HG02588 (cell line): ENCODE measurements around the gene SRXN1.

Experiments
- ATAC-seq: cut with Tn5 transposase; IDR thresholded peaks from one replicate; pipeline ENCODE4 v1.9.1; 2021; ENCODE audit warnings: mild to moderate bottlenecking, moderate library complexity; ENCODE audit not compliant: unreplicated experiment

SRXN1 gene

GRCh38 chr20:675453-676314, 22.7 kb upstream of the SRXN1 start, which contains the start of gene SCRT2:
SCRT2 (minus strand) TSS chr20:675802; CDS start chr20:675601, 201 bp downstream.
- no peak for ATAC-seq

- no peak for ATAC-seq
These were observed 22.0 kb upstream of the SRXN1 start for GRCh38 chr20:675033-675452.

GRCh38 chr20:673603-674001, 20.6 kb upstream of the SRXN1 start:
- ATAC-seq, result no peak

- ATAC-seq, result no peak
These were observed 20.1 kb upstream of the SRXN1 start for GRCh38 chr20:672963-673602.

- ATAC-seq, result no peak
These were observed 18.4 kb upstream of the SRXN1 start for GRCh38 chr20:671252-672030.

GRCh38 chr20:669573-669972, 16.6 kb upstream of the SRXN1 start:
- ATAC-seq, result no peak

GRCh38 chr20:668638-669037, 15.6 kb upstream of the SRXN1 start:
- no peak for ATAC-seq

- ATAC-seq, result no peak
These were observed 15.1 kb upstream of the SRXN1 start for GRCh38 chr20:668050-668449.

GRCh38 chr20:667351-668034, 14.5 kb upstream of the SRXN1 start:
- ATAC-seq, result no peak

GRCh38 chr20:666877-667276, 13.9 kb upstream of the SRXN1 start:
- no peak for ATAC-seq

GRCh38 chr20:665276-665675, 12.3 kb upstream of the SRXN1 start:
- ATAC-seq, result no peak

GRCh38 chr20:664576-664975, 11.6 kb upstream of the SRXN1 start:
- ATAC-seq, result no peak

- no peak for ATAC-seq
These were observed 11.2 kb upstream of the SRXN1 start for GRCh38 chr20:664151-664550.

- ATAC-seq, result no peak
These were observed 10.5 kb upstream of the SRXN1 start for GRCh38 chr20:663315-664090.

GRCh38 chr20:662277-663192, 9.5 kb upstream of the SRXN1 start:
- no peak for ATAC-seq

- no peak for ATAC-seq
These were observed 8.7 kb upstream of the SRXN1 start for GRCh38 chr20:661474-662270.

- no peak for ATAC-seq
These were observed 5.8 kb upstream of the SRXN1 start for GRCh38 chr20:658731-659291.

- no peak for ATAC-seq
These were observed 5.2 kb upstream of the SRXN1 start for GRCh38 chr20:658202-658601.
